H1 (cell line): Measurements from ENCODE around the gene AEBP1. TPM values are rescaled to one million over a fixed set of nuclear protein-coding genes. Genes with fewer than 3 reads are reported as not detected.

Experiments
- CTCF ChIA-PET: fragments of 300-600 bp; sonication (Branson Sonifier 250); formaldehyde crosslinking; loops from one replicate; lab custom pipeline; 2021; ENCODE audit not compliant: partially characterized antibody; lab: Charles Lee
- POLR2A ChIA-PET: fragments of 300-600 bp; sonication (Branson Sonifier 250); formaldehyde crosslinking; loops from one replicate; lab custom pipeline; 2021; ENCODE audit warnings: inconsistent platforms; ENCODE audit not compliant: partially characterized antibody; lab: Charles Lee
- DNase-seq, 2 experiments: peaks; one replicate each; pipeline versions ENCODE4 v3.0.0 to v3.0.0-alpha.2; 2010 to 2022; ENCODE audit warnings: low spot score in 2 of 2, low read depth in 1 of 2, mixed read lengths in 1 of 2
- FAIRE-seq: peaks from 2 replicates; lab custom pipeline; 2011; peaks lifted over from hg19 to GRCh38; lab: Jason Lieb, UNC
- H2AFZ ChIP-seq: 2 replicates; pipeline ENCODE4 v1.8.1; 2012; ENCODE audit warnings: low read length, inconsistent platforms
- H2AK5ac ChIP-seq: 2 replicates; pipeline ENCODE4 v1.6.1; 2013; ENCODE audit warnings: low read depth, low read length
- H2BK120ac ChIP-seq: replicated peaks from 2 replicates; pipeline ENCODE3; 2013; ENCODE audit warnings: low read depth, low read length, inconsistent platforms
- H2BK12ac ChIP-seq: 2 replicates; pipeline ENCODE4 v1.6.1; 2013; ENCODE audit warnings: low read depth, low read length
- H2BK15ac ChIP-seq: 2 replicates; pipeline ENCODE4 v1.6.1; 2013; ENCODE audit warnings: low read length
- H2BK20ac ChIP-seq: 2 replicates; pipeline ENCODE4 v1.6.1; 2013; ENCODE audit warnings: low read length
- H2BK5ac ChIP-seq: 2 replicates; pipeline ENCODE4 v1.6.1; 2013; ENCODE audit warnings: low read depth, low read length
- H3K14ac ChIP-seq: 2 replicates; pipeline ENCODE4 v1.6.1; 2013; ENCODE audit warnings: inconsistent platforms; ENCODE audit not compliant: insufficient read length
- H3K18ac ChIP-seq: 2 replicates; pipeline ENCODE4 v1.6.1; 2013; ENCODE audit warnings: low read length; ENCODE audit errors: extremely low read depth
- H3K23ac ChIP-seq: 2 replicates; pipeline ENCODE4 v1.6.1; 2013; ENCODE audit warnings: inconsistent platforms; ENCODE audit not compliant: insufficient read length
- H3K23me2 ChIP-seq: 2 replicates; pipeline ENCODE4 v1.6.1; 2013; ENCODE audit warnings: low read depth, low read length
- H3K27ac ChIP-seq: 2 replicates; pipeline ENCODE4 v1.6.1; 2011; ENCODE audit warnings: low read depth, low read length, inconsistent platforms
- H3K27me3 ChIP-seq, 4 experiments: replicated peaks in 1 of 4; 1 replicate in 1 of 4; 2 replicates in 3 of 4; pipeline versions ENCODE4 v1.6.1 to v1.8.1; 2011 to 2013; ENCODE audit warnings: low read length in 3 of 4, mild to moderate bottlenecking in 3 of 4, inconsistent platforms in 2 of 4, mixed read lengths in 2 of 4, moderate library complexity in 1 of 4; ENCODE audit not compliant: control insufficient read depth in 3 of 4, insufficient read depth in 3 of 4; ENCODE audit errors: extremely low read depth in 1 of 4
- H3K36me3 ChIP-seq, 4 experiments: 2 replicates each; pipeline versions ENCODE4 v1.6.1 to v1.8.1; 2011 to 2013; ENCODE audit warnings: mild to moderate bottlenecking in 4 of 4, low read length in 3 of 4, moderate library complexity in 2 of 4, control low read depth in 1 of 4, inconsistent platforms in 1 of 4; ENCODE audit not compliant: insufficient read depth in 4 of 4, control insufficient read depth in 2 of 4
- H3K4ac ChIP-seq: replicated peaks from 2 replicates; pipeline ENCODE3; 2013; ENCODE audit warnings: low read length, low read depth, mixed read lengths, inconsistent platforms; ENCODE audit not compliant: insufficient read length
- H3K4me1 ChIP-seq, 4 experiments: replicated peaks in 1 of 4; 1 replicate in 1 of 4; 2 replicates in 3 of 4; pipeline versions ENCODE4 v1.6.1 to v1.8.1; 2011 to 2013; ENCODE audit warnings: low read length in 3 of 4, inconsistent platforms in 2 of 4, mixed read lengths in 1 of 4; ENCODE audit not compliant: insufficient read depth in 4 of 4, control insufficient read depth in 3 of 4
- H3K4me2 ChIP-seq, 2 experiments: 2 replicates each; pipeline versions ENCODE4 v1.6.1 to v1.8.1; 2011 to 2013; ENCODE audit warnings: low read depth in 2 of 2, low read length in 2 of 2, control low read depth in 1 of 2, inconsistent platforms in 1 of 2, mild to moderate bottlenecking in 1 of 2; ENCODE audit not compliant: insufficient read depth in 1 of 2
- H3K4me3 ChIP-seq, 4 experiments: fragments of 200-600, 300-600 bp in 1 of 4; sonication (generic), shearing (Covaris generic), sonication (Bioruptor Twin) in 1 of 4; 2 replicates each; pipeline versions ENCODE4 v1.5.1 to v1.8.1; 2011 to 2016; ENCODE audit warnings: low read length in 4 of 4, low read depth in 3 of 4, control low read depth in 2 of 4, inconsistent platforms in 2 of 4, mild to moderate bottlenecking in 2 of 4, mixed read lengths in 1 of 4, moderate library complexity in 1 of 4; ENCODE audit not compliant: insufficient read depth in 2 of 4; ENCODE audit errors: extremely low read depth in 1 of 4
- H3K56ac ChIP-seq: replicated peaks from 2 replicates; pipeline ENCODE3; 2013; ENCODE audit warnings: low read depth, mild to moderate bottlenecking, mixed read lengths, low read length, inconsistent platforms; ENCODE audit not compliant: insufficient read length
- H3K79me1 ChIP-seq: 2 replicates; pipeline ENCODE4 v1.6.1; 2013; ENCODE audit warnings: low read depth, low read length, control low read depth
- H3K79me2 ChIP-seq, 2 experiments: 2 replicates each; pipeline versions ENCODE4 v1.6.1 to v1.8.1; 2012 to 2013; ENCODE audit warnings: low read length in 2 of 2, mild to moderate bottlenecking in 2 of 2, inconsistent platforms in 1 of 2; ENCODE audit not compliant: insufficient read depth in 2 of 2, control insufficient read depth in 1 of 2
- H3K9ac ChIP-seq, 4 experiments: replicated peaks in 1 of 4; 1 replicate in 1 of 4; 2 replicates in 3 of 4; pipeline versions ENCODE4 v1.6.1 to v1.8.1; 2011 to 2013; ENCODE audit warnings: low read depth in 3 of 4, low read length in 3 of 4, control low read depth in 2 of 4, mild to moderate bottlenecking in 2 of 4, moderate library complexity in 2 of 4, inconsistent platforms in 1 of 4; ENCODE audit errors: extremely low read depth in 1 of 4
- H3K9me3 ChIP-seq, 2 experiments: 2 replicates each; pipeline versions ENCODE4 v1.6.1 to v1.8.1; 2012 to 2013; ENCODE audit warnings: mild to moderate bottlenecking in 2 of 2, moderate library complexity in 2 of 2, control low read depth in 1 of 2, inconsistent platforms in 1 of 2, low read depth in 1 of 2, low read length in 1 of 2, mixed read lengths in 1 of 2; ENCODE audit not compliant: insufficient read depth in 2 of 2
- H4K20me1 ChIP-seq, 2 experiments: replicated peaks in 1 of 2; 2 replicates each; pipeline versions ENCODE3 to v1.8.1; 2011 to 2013; ENCODE audit warnings: inconsistent platforms in 2 of 2, low read length in 2 of 2, mild to moderate bottlenecking in 1 of 2; ENCODE audit not compliant: insufficient read depth in 2 of 2, control insufficient read depth in 1 of 2
- H4K5ac ChIP-seq: 2 replicates; pipeline ENCODE4 v1.6.1; 2013; ENCODE audit warnings: low read length, low read depth, mixed read lengths, inconsistent platforms; ENCODE audit not compliant: insufficient read length
- H4K8ac ChIP-seq: 2 replicates; pipeline ENCODE4 v1.8.0; 2013; ENCODE audit warnings: mild to moderate bottlenecking, moderate library complexity, low read length, inconsistent platforms; ENCODE audit not compliant: insufficient read depth; ENCODE audit errors: extremely low read depth
- H4K91ac ChIP-seq: replicated peaks from 2 replicates; pipeline ENCODE3; 2013; ENCODE audit warnings: low read length, mixed read lengths, inconsistent platforms; ENCODE audit not compliant: insufficient read length
- BRCA1 ChIP-seq: IDR thresholded peaks from 2 replicates; pipeline ENCODE4 v1.6.1; 2012; ENCODE audit warnings: low read depth, low read length, improper control_type of control experiment
- JUND ChIP-seq: IDR thresholded peaks from 2 replicates; pipeline ENCODE4 v1.6.1; 2011; ENCODE audit warnings: mild to moderate bottlenecking, improper control_type of control experiment, low read length
- WGBS, 2 experiments: shearing (Covaris generic) in 1 of 2; methylation state at CpG; one replicate each; pipeline versions ENCODE4 v1.1.6 to v1.1.7; 2013 to 2015; ENCODE audit warnings: low lambda C conversion rate in 2 of 2, mixed read lengths in 2 of 2, inconsistent platforms in 1 of 2, low coverage in 1 of 2, missing lambda C conversion rate in 1 of 2; ENCODE audit not compliant: insufficient replicate concordance in 2 of 2, insufficient coverage in 1 of 2, insufficient read length in 1 of 2; ENCODE audit errors: extremely low coverage in 1 of 2, missing lambda C conversion rate in 1 of 2; 5-methylcytosine and 5-hydroxymethylcytosine counted together
- polyA plus RNA-seq, 7 experiments: library from polyadenylated mRNA; depleted of rRNA in 3 of 7; stranded (reverse) in 5 of 7; unstranded in 2 of 7; fragments of >200 nt in 5 of 7; fragments of 200-250 nt in 2 of 7; gene quantifications; 1 replicate in 5 of 7; 2 replicates in 1 of 7; 4 replicates in 1 of 7; pipeline versions ENCODE4 v1.2.1 to v1.2.3, GENCODE V29; 2011 to 2013; ENCODE audit warnings: missing spikeins in 2 of 7, mixed read lengths in 2 of 7
- total RNA-seq: library from RNA; stranded (reverse); fragmentation: NEBNext Ultra II Directional; extraction: Animal tissue kit (Norgen Biotek cat#: 25700); gene quantifications from 2 replicates; pipeline ENCODE4 v1.2.1, GENCODE V29; 2021
- TF ChIP-seq, protein P1 (sequence below): IDR thresholded peaks from 2 replicates; pipeline ENCODE4 v1.6.1; 2011; ENCODE audit warnings: low read depth, mild to moderate bottlenecking, low read length; ENCODE audit not compliant: insufficient read depth

The AEBP1 gene
- total and polyA plus RNA-seq, 2 of the 8 experiments (the other 6 are each of a cell fraction or from before 2014, with no cell fraction given): 10.4 to 41.2 TPM

DNA sequence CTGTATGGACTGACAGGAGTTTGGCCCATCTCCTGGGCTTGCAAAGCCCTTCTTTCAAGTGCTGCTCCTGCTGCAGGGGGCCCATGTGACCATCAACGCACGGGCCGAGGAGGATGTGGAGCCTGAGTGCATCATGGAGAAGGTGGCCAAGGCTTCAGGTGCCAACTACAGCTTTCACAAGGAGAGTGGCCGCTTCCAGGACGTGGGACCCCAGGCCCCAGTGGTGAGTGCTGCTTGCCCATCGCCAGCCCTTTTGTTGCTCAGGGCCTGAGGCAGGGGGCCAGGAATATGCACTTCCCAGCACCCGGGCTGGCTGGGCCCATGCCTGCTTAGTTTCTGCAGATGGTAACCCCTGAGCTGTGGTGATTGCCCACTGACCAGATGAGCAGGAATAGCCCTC lies 47.5 kb upstream of the AEBP1 start:
- ChIA-PET CTCF (interaction anchor here (1.1 to 2.5 kb wide), 2 partner anchors 14 to 55 kb away, joined by 3 to 6 read pairs; no protein-coding TSS in a partner anchor), POLR2A (no interaction called here)
- Histone ChIP-seq H2BK20ac (no peak overlapping the region), H3K27ac (no peak overlapping the region), H4K8ac (no peak overlapping the region), H2BK12ac (no peak overlapping the region), H3K23me2 (no peaks in the 10 kb centered on the region), H3K4me1 (no peaks in the 10 kb centered on the region), H3K9ac (no peak overlapping the region), H3K23ac (no peak overlapping the region), H2BK120ac (no peak overlapping the region), H3K9me3 (no peaks in the 10 kb centered on the region), H3K14ac (no peak overlapping the region), H3K56ac (no peak overlapping the region), H3K36me3 (peaks cover 4 to 50% (median 32%) of the 10 kb centered on the region in 4 experiments), H3K79me1 (no peaks in the 10 kb centered on the region; the same call in 1 of the 2 replicates), H3K18ac (no peak overlapping the region), H3K4ac (no peak overlapping the region), H2BK5ac (no peak overlapping the region), H2AK5ac (no peak overlapping the region), H3K27me3 (no peaks in the 10 kb centered on the region), H3K4me3 (no peak overlapping the region), H4K5ac (no peak overlapping the region), H4K20me1 (peaks cover 0 to 12% of the 10 kb centered on the region in 2 experiments), H2BK15ac (no peak overlapping the region), H3K79me2 (no peaks in the 10 kb centered on the region), H4K91ac (no peak overlapping the region), H3K4me2 (no peak overlapping the region), H2AFZ (no peak overlapping the region)
- DNase-seq (no peak), FAIRE-seq (no peak)
- WGBS, 2 experiments: 94% methylated on average over 7 of the region's 7 CpGs; no CpG with 5 or more reads in 1 of the 2 experiments
- TF ChIP-seq JUND (no peak), BRCA1 (no peak)
- TF ChIP-seq, protein P1, sequence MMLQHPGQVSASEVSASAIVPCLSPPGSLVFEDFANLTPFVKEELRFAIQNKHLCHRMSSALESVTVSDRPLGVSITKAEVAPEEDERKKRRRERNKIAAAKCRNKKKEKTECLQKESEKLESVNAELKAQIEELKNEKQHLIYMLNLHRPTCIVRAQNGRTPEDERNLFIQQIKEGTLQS: no peak
